HCT116 (cell line): ENCODE data around the gene PRSS1. TPM values are rescaled to one million over a fixed set of nuclear protein-coding genes. Genes with fewer than 3 reads are reported as not detected.

ENCODE experiments used
- ATAC-seq: fragments of 200-7000 bp; cut with Tn5 transposase; 2 replicates; pipeline ENCODE4 v1.9.1; 2020; ENCODE audit warnings: mild to moderate bottlenecking, moderate library complexity
- BruUV-seq: library from RNA; stranded (reverse); fragments of 400-500 nt; replicated peaks from 2 replicates; lab custom pipeline; 2021; lab: Mats Ljungman, UMichigan
- CTCF ChIA-PET: fragments of 300-600 bp; sonication (Branson Sonifier 250); formaldehyde crosslinking; loops from one replicate; lab custom pipeline; 2021; ENCODE audit warnings: antibody characterized with exemption; lab: Charles Lee
- POLR2A ChIA-PET: fragments of 300-600, 350-600 bp; sonication (Branson Sonifier 250); formaldehyde crosslinking; loops from one replicate; lab custom pipeline; 2021; ENCODE audit warnings: antibody characterized with exemption; lab: Charles Lee
- RAD21 ChIA-PET, 2 experiments: fragments of 300-600 bp; sonication (Branson Sonifier 250); formaldehyde crosslinking; loops; one replicate each; lab custom pipeline; 2023; ENCODE audit warnings: low total read pairs in 2 of 2; ENCODE audit not compliant: uncharacterized antibody in 2 of 2, unreplicated experiment in 2 of 2, low non-redundant PET in 1 of 2; lab: Charles Lee
- DNase-seq: peaks from one replicate; pipeline ENCODE4 v3.0.0-alpha.2; 2010; ENCODE audit warnings: low read depth, low spot score
- H2AFZ ChIP-seq: fragments of 200-600 bp; shearing (Covaris generic), sonication (generic); 2 replicates; pipeline ENCODE4 v1.6.1; 2017; ENCODE audit warnings: low read depth, mixed run types, mixed read lengths, antibody characterized with exemption, low read length; ENCODE audit not compliant: poor library complexity, severe bottlenecking
- H3K27ac ChIP-seq: 2 replicates; pipeline ENCODE4 v1.5.1; 2012; ENCODE audit warnings: low read depth, low read length
- H3K27me3 ChIP-seq: fragments of 200-600 bp; sonication (generic); 2 replicates; pipeline ENCODE4 v1.6.1; 2016; ENCODE audit warnings: mixed run types, low read length, mixed read lengths; ENCODE audit not compliant: insufficient read depth
- H3K36me3 ChIP-seq, 2 experiments: fragments of 200-500 bp in 1 of 2; fragments of 200-600 bp in 1 of 2; sonication (Bioruptor generic) in 1 of 2; sonication (generic) in 1 of 2; 2 replicates each; pipeline versions ENCODE4 v1.5.1 to v1.6.1; 2014 to 2016; ENCODE audit warnings: low read length in 2 of 2, inconsistent platforms in 1 of 2, mixed read lengths in 1 of 2, mixed run types in 1 of 2; ENCODE audit not compliant: insufficient read depth in 2 of 2, control insufficient read depth in 1 of 2
- H3K4me1 ChIP-seq, 2 experiments: fragments of 200-600 bp in 1 of 2; sonication (generic) in 1 of 2; 2 replicates each; pipeline versions ENCODE4 v1.5.1 to v1.6.1; 2012 to 2017; ENCODE audit warnings: low read length in 2 of 2, inconsistent platforms in 1 of 2, mild to moderate bottlenecking in 1 of 2, mixed read lengths in 1 of 2, mixed run types in 1 of 2, moderate library complexity in 1 of 2; ENCODE audit not compliant: insufficient read depth in 2 of 2, control insufficient read depth in 1 of 2
- H3K4me2 ChIP-seq: fragments of 200-600 bp; sonication (generic); 2 replicates; pipeline ENCODE4 v1.6.1; 2017; ENCODE audit warnings: mixed run types, low read length, mixed read lengths
- H3K4me3 ChIP-seq, 2 experiments: fragments of 200-600 bp in 1 of 2; sonication (generic) in 1 of 2; replicated peaks in 1 of 2; 2 replicates each; pipeline ENCODE4 v1.5.1; 2011 to 2016; ENCODE audit warnings: low read length in 2 of 2, control low read depth in 1 of 2, low read depth in 1 of 2, mild to moderate bottlenecking in 1 of 2, mixed read lengths in 1 of 2, mixed run types in 1 of 2
- H3K79me2 ChIP-seq: fragments of 200-600 bp; sonication (generic); 2 replicates; pipeline ENCODE4 v1.6.1; 2017; ENCODE audit warnings: mild to moderate bottlenecking, mixed run types, low read length, moderate library complexity, mixed read lengths; ENCODE audit not compliant: insufficient read depth
- H3K9ac ChIP-seq: fragments of 200-600 bp; sonication (generic); 2 replicates; pipeline ENCODE4 v1.6.1; 2016; ENCODE audit warnings: low read length, mixed read lengths
- H3K9me2 ChIP-seq: fragments of 200-600 bp; sonication (generic), shearing (Covaris generic); 2 replicates; pipeline ENCODE4 v1.6.1; 2017; ENCODE audit warnings: mixed run types, mild to moderate bottlenecking, moderate library complexity; ENCODE audit not compliant: insufficient read depth
- H3K9me3 ChIP-seq, 2 experiments: fragments of 200-500 bp in 1 of 2; fragments of 200-600 bp in 1 of 2; sonication (Bioruptor generic) in 1 of 2; sonication (generic) in 1 of 2; 2 replicates each; pipeline ENCODE4 v1.6.1; 2014 to 2017; ENCODE audit warnings: low read length in 2 of 2, mixed read lengths in 2 of 2, inconsistent platforms in 1 of 2, low read depth in 1 of 2, mild to moderate bottlenecking in 1 of 2, mixed run types in 1 of 2, moderate library complexity in 1 of 2; ENCODE audit not compliant: control insufficient read depth in 1 of 2, insufficient read depth in 1 of 2
- H4K20me1 ChIP-seq: fragments of 200-600 bp; sonication (generic), shearing (Covaris generic); 2 replicates; pipeline ENCODE4 v1.6.1; 2017; ENCODE audit warnings: mixed run types, mild to moderate bottlenecking, moderate library complexity; ENCODE audit not compliant: insufficient read depth
- ATF3 ChIP-seq: IDR thresholded peaks from 2 replicates; pipeline ENCODE4 v1.6.1; 2012
- ELF1 ChIP-seq: IDR thresholded peaks from 2 replicates; pipeline ENCODE4 v1.6.1; 2012; ENCODE audit warnings: low read depth, borderline replicate concordance
- EZH2 ChIP-seq: fragments of 200-600 bp; sonication (generic); IDR thresholded peaks from 2 replicates; pipeline ENCODE4 v1.6.1; 2017; ENCODE audit warnings: antibody characterized with exemption, mixed run types
- EZH2phosphoT487 ChIP-seq: fragments of 200-600 bp; IDR thresholded peaks from 2 replicates; pipeline ENCODE4 v1.6.1; 2018; ENCODE audit warnings: antibody characterized with exemption, borderline replicate concordance
- JUND ChIP-seq: IDR thresholded peaks from 2 replicates; pipeline ENCODE4 v1.6.1; 2012
- POLR2A ChIP-seq: IDR thresholded peaks from 2 replicates; pipeline ENCODE4 v1.7.0; 2011; ENCODE audit warnings: borderline replicate concordance; ENCODE audit not compliant: insufficient read depth, insufficient read length; ENCODE audit errors: extremely low read depth
- POLR2AphosphoS5 ChIP-seq: IDR thresholded peaks from 2 replicates; pipeline ENCODE4 v1.6.1; 2011; ENCODE audit warnings: mild to moderate bottlenecking, low read depth, low read length, moderate library complexity
- RAD21 ChIP-seq: IDR thresholded peaks from 2 replicates; pipeline ENCODE4 v1.6.1; 2012; ENCODE audit warnings: low read depth, mild to moderate bottlenecking
- SIN3A ChIP-seq: IDR thresholded peaks from 2 replicates; pipeline ENCODE4 v1.6.1; 2012; ENCODE audit warnings: low read depth
- SP1 ChIP-seq: IDR thresholded peaks from 2 replicates; pipeline ENCODE4 v1.6.1; 2012; ENCODE audit warnings: low read depth
- SRF ChIP-seq: IDR thresholded peaks from 2 replicates; pipeline ENCODE4 v1.6.1; 2012; ENCODE audit warnings: low read depth
- TCF7L2 ChIP-seq: IDR thresholded peaks from 2 replicates; pipeline ENCODE4 v1.7.0; 2011; ENCODE audit warnings: borderline replicate concordance, inconsistent platforms; ENCODE audit not compliant: insufficient read depth, insufficient read length; ENCODE audit errors: extremely low read depth
- YY1 ChIP-seq: IDR thresholded peaks from 2 replicates; pipeline ENCODE4 v1.6.1; 2011; ENCODE audit warnings: low read length, low read depth, moderate library complexity, mild to moderate bottlenecking; ENCODE audit not compliant: insufficient replicate concordance; ENCODE audit errors: extremely low read depth
- ZFX ChIP-seq: fragments of 450-650 bp; IDR thresholded peaks from 2 replicates; pipeline ENCODE4 v1.6.1; 2017
- ZNF274 ChIP-seq: fragments of 200-500 bp; sonication (Bioruptor generic); IDR thresholded peaks from 2 replicates; pipeline ENCODE4 v1.6.1; 2014; ENCODE audit warnings: mild to moderate bottlenecking, low read depth, low read length, inconsistent platforms
- intact Hi-C: fragments of 100-400 bp; cut with micrococcal nuclease; formaldehyde crosslinking; loops from 2 replicates; pipeline ENCODE4 v1.10.0; 2022
- total RNA-seq: library from RNA; stranded (reverse); gene quantifications from one replicate; pipeline ENCODE4 v1.2.1, GENCODE V29; 2021; ENCODE audit not compliant: unreplicated experiment
- TF ChIP-seq, protein P1 (sequence below): IDR thresholded peaks from 2 replicates; pipeline ENCODE4 v1.6.1; 2012; ENCODE audit warnings: low read depth
- TF ChIP-seq, protein P2 (sequence below), 3 experiments: fragments of 200-600 bp in 1 of 3; sonication (generic) in 1 of 3; IDR thresholded peaks in 2 of 3; conservative IDR thresholded peaks in 1 of 3; 2 replicates each; pipeline ENCODE4 v1.5.1; 2012 to 2017; ENCODE audit warnings: low read depth in 2 of 3, low read length in 2 of 3, antibody characterized with exemption in 1 of 3, borderline replicate concordance in 1 of 3, control low read depth in 1 of 3, mild to moderate bottlenecking in 1 of 3, mixed read lengths in 1 of 3, mixed run types in 1 of 3, moderate library complexity in 1 of 3; ENCODE audit not compliant: insufficient read depth in 1 of 3

PRSS1 gene
- total RNA-seq, 1 experiment from 2014 or later: 14.6 TPM

DNA sequence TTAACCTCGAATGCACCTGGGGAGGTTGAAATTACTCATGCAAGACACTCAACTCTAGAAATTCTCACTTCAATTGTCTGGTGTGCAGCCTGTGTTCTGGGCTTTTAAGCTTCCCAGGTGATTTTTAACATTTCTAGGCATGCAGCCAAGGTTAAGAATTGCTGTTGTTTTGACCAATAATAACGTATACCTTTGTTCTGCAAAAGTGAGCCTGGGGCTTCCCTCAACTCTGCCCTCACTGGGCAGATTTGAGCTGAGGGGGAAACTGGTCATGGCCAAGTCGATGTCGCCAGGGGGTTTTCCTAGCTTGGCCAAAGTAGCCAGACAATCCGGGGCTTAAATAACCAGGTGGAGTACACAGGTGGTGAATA, 22.1 kb downstream of the PRSS1 start:
- intact Hi-C loops: no loop called here
- CTCF ChIA-PET: interaction anchor here (1.8 kb wide), 1 partner anchor 12 kb away, joined by 7 read pairs; no protein-coding TSS in a partner anchor
- RAD21 ChIA-PET: no interaction called here
- H3K4me2 ChIP-seq: no peak overlapping the region
- no peak overlapping the region for H3K9ac ChIP-seq
- H4K20me1 ChIP-seq: no peaks in the 10 kb centered on the region
- TF ChIP-seq JUND (no peak), EZH2 (no peak), SP1 (no peak), SIN3A (no peak), EZH2phosphoT487 (no peak), ELF1 (no peak), ZNF274 (no peak), RAD21 (no peak), TCF7L2 (no peak), ATF3 (no peak), SRF (no peak), POLR2AphosphoS5 (no peak), ZFX (no peak), YY1 (no peak), POLR2A (no peak)
- TF ChIP-seq, protein P1, sequence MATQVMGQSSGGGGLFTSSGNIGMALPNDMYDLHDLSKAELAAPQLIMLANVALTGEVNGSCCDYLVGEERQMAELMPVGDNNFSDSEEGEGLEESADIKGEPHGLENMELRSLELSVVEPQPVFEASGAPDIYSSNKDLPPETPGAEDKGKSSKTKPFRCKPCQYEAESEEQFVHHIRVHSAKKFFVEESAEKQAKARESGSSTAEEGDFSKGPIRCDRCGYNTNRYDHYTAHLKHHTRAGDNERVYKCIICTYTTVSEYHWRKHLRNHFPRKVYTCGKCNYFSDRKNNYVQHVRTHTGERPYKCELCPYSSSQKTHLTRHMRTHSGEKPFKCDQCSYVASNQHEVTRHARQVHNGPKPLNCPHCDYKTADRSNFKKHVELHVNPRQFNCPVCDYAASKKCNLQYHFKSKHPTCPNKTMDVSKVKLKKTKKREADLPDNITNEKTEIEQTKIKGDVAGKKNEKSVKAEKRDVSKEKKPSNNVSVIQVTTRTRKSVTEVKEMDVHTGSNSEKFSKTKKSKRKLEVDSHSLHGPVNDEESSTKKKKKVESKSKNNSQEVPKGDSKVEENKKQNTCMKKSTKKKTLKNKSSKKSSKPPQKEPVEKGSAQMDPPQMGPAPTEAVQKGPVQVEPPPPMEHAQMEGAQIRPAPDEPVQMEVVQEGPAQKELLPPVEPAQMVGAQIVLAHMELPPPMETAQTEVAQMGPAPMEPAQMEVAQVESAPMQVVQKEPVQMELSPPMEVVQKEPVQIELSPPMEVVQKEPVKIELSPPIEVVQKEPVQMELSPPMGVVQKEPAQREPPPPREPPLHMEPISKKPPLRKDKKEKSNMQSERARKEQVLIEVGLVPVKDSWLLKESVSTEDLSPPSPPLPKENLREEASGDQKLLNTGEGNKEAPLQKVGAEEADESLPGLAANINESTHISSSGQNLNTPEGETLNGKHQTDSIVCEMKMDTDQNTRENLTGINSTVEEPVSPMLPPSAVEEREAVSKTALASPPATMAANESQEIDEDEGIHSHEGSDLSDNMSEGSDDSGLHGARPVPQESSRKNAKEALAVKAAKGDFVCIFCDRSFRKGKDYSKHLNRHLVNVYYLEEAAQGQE: no peak
- TF ChIP-seq, protein P2, sequence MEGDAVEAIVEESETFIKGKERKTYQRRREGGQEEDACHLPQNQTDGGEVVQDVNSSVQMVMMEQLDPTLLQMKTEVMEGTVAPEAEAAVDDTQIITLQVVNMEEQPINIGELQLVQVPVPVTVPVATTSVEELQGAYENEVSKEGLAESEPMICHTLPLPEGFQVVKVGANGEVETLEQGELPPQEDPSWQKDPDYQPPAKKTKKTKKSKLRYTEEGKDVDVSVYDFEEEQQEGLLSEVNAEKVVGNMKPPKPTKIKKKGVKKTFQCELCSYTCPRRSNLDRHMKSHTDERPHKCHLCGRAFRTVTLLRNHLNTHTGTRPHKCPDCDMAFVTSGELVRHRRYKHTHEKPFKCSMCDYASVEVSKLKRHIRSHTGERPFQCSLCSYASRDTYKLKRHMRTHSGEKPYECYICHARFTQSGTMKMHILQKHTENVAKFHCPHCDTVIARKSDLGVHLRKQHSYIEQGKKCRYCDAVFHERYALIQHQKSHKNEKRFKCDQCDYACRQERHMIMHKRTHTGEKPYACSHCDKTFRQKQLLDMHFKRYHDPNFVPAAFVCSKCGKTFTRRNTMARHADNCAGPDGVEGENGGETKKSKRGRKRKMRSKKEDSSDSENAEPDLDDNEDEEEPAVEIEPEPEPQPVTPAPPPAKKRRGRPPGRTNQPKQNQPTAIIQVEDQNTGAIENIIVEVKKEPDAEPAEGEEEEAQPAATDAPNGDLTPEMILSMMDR (IDR thresholded peaks at IDR 0.05 in 2 of 3, conservative IDR thresholded peaks at IDR 0.05 in 1 of 3; ENCODE audit: borderline replicate concordance in 1 of 3, insufficient read depth in 1 of 3, low read depth in 2 of 3, low read length in 2 of 3): no peak
- POLR2A ChIA-PET: no interaction called here
- peaks cover 34% of the 10 kb centered on the region for H3K27me3 ChIP-seq
- no peak overlapping the region for H2AFZ ChIP-seq
- no peak overlapping the region for H3K4me3 ChIP-seq
- no peaks in the 10 kb centered on the region for H3K36me3 ChIP-seq
- no peak for ATAC-seq
- H3K9me2 ChIP-seq: no peaks in the 10 kb centered on the region
- H3K27ac ChIP-seq: no peak overlapping the region
- H3K4me1 ChIP-seq: no peaks in the 10 kb centered on the region
- BruUV-seq: no TSS peak
- no peak for DNase-seq
- no peaks in the 10 kb centered on the region for H3K79me2 ChIP-seq
- H3K9me3 ChIP-seq: no peaks in the 10 kb centered on the region
